GM21515 (cell line): ENCODE results near the gene FAM193A.
"Not testable (repeated sequence)": the region's sequence is repeated elsewhere in the genome, so short reads cannot be mapped to it uniquely, and the experiment has no call there.

Experiments
- ATAC-seq: cut with Tn5 transposase; IDR thresholded peaks from one replicate; pipeline ENCODE4 v1.9.1; 2021; ENCODE audit not compliant: unreplicated experiment

Gene FAM193A

GRCh38 chr4:2767046-2767704 is 230.7 kb downstream of the FAM193A start:
- no peak for ATAC-seq

- no peak for ATAC-seq
These were observed 231.2 kb downstream of the FAM193A start for GRCh38 chr4:2767705-2768074.

GRCh38 chr4:2768124-2768523 is 231.7 kb downstream of the FAM193A start:
- no peak for ATAC-seq

- no peak for ATAC-seq
These were observed 232.5 kb downstream of the FAM193A start for GRCh38 chr4:2768921-2769336.

GRCh38 chr4:2771264-2771663 is 234.8 kb downstream of the FAM193A start:
- ATAC-seq, result no peak

- ATAC-seq, result not testable (repeated sequence)
These were observed 244.2 kb downstream of the FAM193A start for GRCh38 chr4:2780643-2781042.

- ATAC-seq, result no peak
These were observed 245.5 kb downstream of the FAM193A start for GRCh38 chr4:2781911-2782310.
